Airway epithelial cell (primary cell): ENCODE data around the gene TMED8. TPM values are rescaled to one million over a fixed set of nuclear protein-coding genes. Genes with fewer than 3 reads are reported as not detected.

Experiments used
- total RNA-seq: library from RNA; depleted of rRNA; stranded (reverse); fragments of >200 nt; gene quantifications from 2 replicates; pipeline ENCODE4 v1.2.3, GENCODE V29; 2015

The TMED8 gene, protein sequence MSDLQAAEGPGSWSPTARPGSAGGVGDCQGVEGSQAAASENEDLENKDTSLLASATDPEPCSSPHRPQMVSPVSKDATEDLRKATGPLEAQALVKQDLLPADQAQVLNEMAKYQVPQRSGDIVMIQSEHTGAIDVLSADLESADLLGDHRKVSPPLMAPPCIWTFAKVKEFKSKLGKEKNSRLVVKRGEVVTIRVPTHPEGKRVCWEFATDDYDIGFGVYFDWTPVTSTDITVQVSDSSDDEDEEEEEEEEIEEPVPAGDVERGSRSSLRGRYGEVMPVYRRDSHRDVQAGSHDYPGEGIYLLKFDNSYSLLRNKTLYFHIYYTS
- 6.3 and 9.4 TPM in 2 replicates for total RNA-seq

DNA sequence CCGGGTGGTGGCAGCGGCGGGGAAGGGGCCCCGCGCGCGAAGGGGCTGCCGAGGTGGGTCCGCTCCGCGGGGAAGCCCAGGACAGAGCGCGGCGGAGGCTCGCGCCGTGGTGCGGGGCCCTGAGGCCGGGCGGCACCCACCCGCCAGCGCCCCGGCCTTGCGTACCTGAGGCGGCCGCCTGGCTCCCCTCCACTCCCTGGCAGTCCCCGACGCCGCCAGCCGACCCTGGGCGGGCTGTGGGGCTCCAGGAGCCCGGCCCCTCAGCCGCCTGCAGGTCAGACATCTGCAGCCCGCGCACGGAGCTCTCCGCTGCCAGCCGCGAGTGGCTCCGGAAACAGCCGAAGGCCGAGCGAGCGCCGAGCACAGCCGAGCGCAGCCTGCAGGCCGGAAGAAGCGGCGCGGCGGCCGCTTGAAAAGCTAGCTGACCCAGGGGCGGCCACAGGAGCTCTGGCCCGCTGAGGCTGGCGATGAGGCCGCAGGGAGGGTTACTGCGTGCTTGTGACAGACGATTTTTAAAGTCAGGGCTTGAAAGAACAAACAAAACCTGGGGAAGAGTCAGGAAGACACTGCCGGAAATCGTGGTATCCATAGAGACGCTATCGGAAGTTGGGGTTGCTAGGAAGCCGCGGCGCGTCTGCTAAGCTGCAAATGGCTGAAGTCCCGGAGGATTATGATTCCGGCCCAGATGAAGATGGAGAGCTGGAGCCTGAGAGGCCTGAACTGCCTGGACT is at the start of gene TMED8, which contains the start of gene SAMD15:
Gene TMED8 (minus strand): TSS at position 324 of the 731 bp plus-strand sequence. CDS start 41 bp downstream, at position 283.
Gene SAMD15 (plus strand): TSS at position 609 of the 731 bp plus-strand sequence. CDS start 40 bp downstream, at position 649.

DNA sequence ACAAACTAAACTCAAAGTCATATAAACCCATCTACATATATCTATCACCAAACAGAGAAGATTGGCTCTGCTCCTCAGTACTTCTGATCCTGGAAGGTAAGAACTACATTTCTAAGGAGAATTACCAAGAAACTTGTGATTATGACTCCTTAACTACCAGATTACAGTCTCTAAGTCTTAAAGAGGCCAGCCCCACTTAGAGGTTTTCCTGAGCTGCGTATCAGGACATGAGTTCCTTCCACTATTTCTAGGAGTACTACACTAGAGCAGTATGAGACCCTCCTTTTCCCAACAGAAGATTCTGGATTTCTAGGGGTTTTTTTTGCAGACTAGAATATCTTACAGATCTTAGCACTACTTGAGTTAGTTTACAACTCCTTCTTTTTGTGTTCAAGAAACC is 46.5 kb upstream of the TMED8 start, which contains the start of gene NOXRED1:
Gene NOXRED1 (minus strand): TSS at position 101 of the 400 bp plus-strand sequence. CDS start 634 bp downstream, outside the sequence.

DNA sequence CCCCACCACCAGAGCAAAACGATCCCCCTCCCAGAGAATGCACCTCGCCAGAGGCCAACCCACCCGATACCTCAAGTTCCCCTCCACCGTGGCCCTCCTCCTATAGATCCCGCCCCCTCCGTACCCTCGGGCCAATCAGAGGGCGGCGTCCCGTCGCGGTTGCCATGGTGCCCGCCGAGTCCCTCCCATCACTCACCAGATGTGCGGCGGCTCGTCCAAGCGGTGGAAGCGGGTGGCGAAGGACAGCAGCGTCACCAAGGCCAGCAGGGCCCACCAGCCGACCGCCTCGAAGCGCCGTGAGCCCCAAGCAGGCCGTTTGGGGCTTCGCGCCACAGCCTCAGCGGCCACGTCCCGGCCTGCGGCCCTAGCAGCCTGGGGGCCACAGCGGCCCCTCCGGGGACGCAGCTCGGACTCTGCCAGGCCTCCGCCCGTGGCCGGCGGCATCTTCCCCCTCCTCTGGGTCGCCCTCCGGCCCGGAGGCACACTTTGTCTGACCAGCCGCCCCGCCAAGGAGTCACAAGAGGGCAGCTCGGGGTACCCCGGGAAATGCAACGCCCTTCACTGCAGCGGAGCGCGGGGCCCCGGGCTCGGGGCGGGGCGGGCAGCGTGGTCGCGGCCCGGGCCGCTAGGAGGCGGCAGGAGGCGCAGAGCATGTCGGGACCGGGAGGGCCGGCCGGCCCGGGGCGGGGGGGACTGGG is 56.5 kb downstream of the TMED8 start, which contains the start of gene POMT2:
Gene POMT2 (minus strand): TSS at position 646 of the 698 bp plus-strand sequence. CDS start 202 bp downstream, at position 444.

Other genes with a start within 250 kb of the TMED8 start
- gene ZDHHC22, start 235.3 kb downstream of the TMED8 start, total RNA-seq, result not detected in 2 replicates
- 22.3 and 28.5 TPM in 2 replicates for gene TMEM63C, start 195.3 kb downstream of the TMED8 start, total RNA-seq
- gene NGB, start 105.9 kb downstream of the TMED8 start, total RNA-seq, result 0.23 TPM in 1 of 2 replicates, not detected in the other
- 5.2 and 15.3 TPM in 2 replicates for gene POMT2, start 56.2 kb downstream of the TMED8 start, total RNA-seq
- 48.2 and 63.5 TPM in 2 replicates for gene GSTZ1, start 56.1 kb downstream of the TMED8 start, total RNA-seq
- 0.35 and 0.56 TPM in 2 replicates for gene SAMD15, start 285 bp upstream of the TMED8 start, total RNA-seq
- gene NOXRED1, start 46.4 kb upstream of the TMED8 start, total RNA-seq, result 0.35 TPM in 1 of 2 replicates, not detected in the other
- 10.3 and 16.2 TPM in 2 replicates for gene VIPAS39, start 80.5 kb upstream of the TMED8 start, total RNA-seq
- gene AHSA1, start 81.0 kb upstream of the TMED8 start, total RNA-seq, result 162 and 164 TPM in 2 replicates
- gene ISM2, start 121.7 kb upstream of the TMED8 start, total RNA-seq, result 0.14 TPM in 1 of 2 replicates, not detected in the other
- 20.6 and 22.9 TPM in 2 replicates for gene SPTLC2, start 239.5 kb upstream of the TMED8 start, total RNA-seq